ENCODE measurements around the gene TACC2.

TACC2 gene

GRCh38 chr10:122184254-122184653 is 195.3 kb downstream of the TACC2 start:
- no peak for DNase-seq (ENCODE audit: low read depth)
- H3K4me3 ChIP-seq (ENCODE audit: low read depth, low read length), result no peak overlapping the region
- in situ Hi-C loops (cut with HindIII; ENCODE audit: low sequenced_read_pairs), result no loop called here
- no peak for TF ChIP-seq CTCF (IDR thresholded peaks at IDR 0.05; ENCODE audit: low read depth, low read length, missing control alignments)

GRCh38 chr10:122185643-122186042 is 196.7 kb downstream of the TACC2 start:
- no peak overlapping the region for H3K4me3 ChIP-seq (ENCODE audit: low read depth, low read length)

GRCh38 chr10:122186816-122187810 is 198.2 kb downstream of the TACC2 start:
- no peak for DNase-seq (ENCODE audit: low read depth)
- in situ Hi-C loops (cut with HindIII; ENCODE audit: low sequenced_read_pairs), result no loop called here
- no peak for TF ChIP-seq CTCF (IDR thresholded peaks at IDR 0.05; ENCODE audit: low read depth, low read length, missing control alignments)
- no peak overlapping the region for H3K4me3 ChIP-seq (ENCODE audit: low read depth, low read length)

More at GRCh38 chr10:122185643-122186042, 196.7 kb downstream of the TACC2 start:
- no peak for DNase-seq (ENCODE audit: low read depth)
- no peak for TF ChIP-seq CTCF (IDR thresholded peaks at IDR 0.05; ENCODE audit: low read depth, low read length, missing control alignments)
- in situ Hi-C loops (cut with HindIII; ENCODE audit: low sequenced_read_pairs), result no loop called here

- H3K4me3 ChIP-seq (ENCODE audit: low read depth, low read length), result no peak overlapping the region
- no peak for TF ChIP-seq CTCF (IDR thresholded peaks at IDR 0.05; ENCODE audit: low read depth, low read length, missing control alignments)
- DNase-seq (ENCODE audit: low read depth), result no peak
- in situ Hi-C loops (cut with HindIII; ENCODE audit: low sequenced_read_pairs), result no loop called here
These were observed 199.7 kb downstream of the TACC2 start for GRCh38 chr10:122188706-122189105.

GRCh38 chr10:122189185-122189584 is 200.2 kb downstream of the TACC2 start:
- TF ChIP-seq CTCF (IDR thresholded peaks at IDR 0.05; ENCODE audit: low read depth, low read length, missing control alignments), result no peak
- H3K4me3 ChIP-seq (ENCODE audit: low read depth, low read length), result no peak overlapping the region
- no peak for DNase-seq (ENCODE audit: low read depth)
- in situ Hi-C loops (cut with HindIII; ENCODE audit: low sequenced_read_pairs), result no loop called here

GRCh38 chr10:122190176-122190943 is 201.4 kb downstream of the TACC2 start:
- no peak for TF ChIP-seq CTCF (IDR thresholded peaks at IDR 0.05; ENCODE audit: low read depth, low read length, missing control alignments)
- in situ Hi-C loops (cut with HindIII; ENCODE audit: low sequenced_read_pairs), result no loop called here
- no peak overlapping the region for H3K4me3 ChIP-seq (ENCODE audit: low read depth, low read length)
- DNase-seq (ENCODE audit: low read depth), result no peak

Data from astrocyte of the cerebellum (primary cell).